Peyer's patch (tissue), 4 donors: ENCODE measurements around the gene OGFOD1.

Experiments used
- POLR2A ChIP-seq, 2 donors: fragments of 450-650 bp; IDR thresholded peaks; one replicate each; pipeline ENCODE4 v1.5.1; 2017; ENCODE audit warnings: antibody characterized with exemption in 2 of 2, mild to moderate bottlenecking in 2 of 2, moderate library complexity in 2 of 2
- TF ChIP-seq, protein P1 (sequence below), 6 experiments: fragments of 450-650 bp in 4 of 6; fragments of 200-600 bp in 2 of 6; sonication (generic) in 1 of 6; IDR thresholded peaks; one replicate each; pipeline ENCODE4 v1.5.1; 2017 to 2019; ENCODE audit warnings: antibody characterized with exemption in 6 of 6, mild to moderate bottlenecking in 3 of 6, moderate library complexity in 1 of 6

DNA sequence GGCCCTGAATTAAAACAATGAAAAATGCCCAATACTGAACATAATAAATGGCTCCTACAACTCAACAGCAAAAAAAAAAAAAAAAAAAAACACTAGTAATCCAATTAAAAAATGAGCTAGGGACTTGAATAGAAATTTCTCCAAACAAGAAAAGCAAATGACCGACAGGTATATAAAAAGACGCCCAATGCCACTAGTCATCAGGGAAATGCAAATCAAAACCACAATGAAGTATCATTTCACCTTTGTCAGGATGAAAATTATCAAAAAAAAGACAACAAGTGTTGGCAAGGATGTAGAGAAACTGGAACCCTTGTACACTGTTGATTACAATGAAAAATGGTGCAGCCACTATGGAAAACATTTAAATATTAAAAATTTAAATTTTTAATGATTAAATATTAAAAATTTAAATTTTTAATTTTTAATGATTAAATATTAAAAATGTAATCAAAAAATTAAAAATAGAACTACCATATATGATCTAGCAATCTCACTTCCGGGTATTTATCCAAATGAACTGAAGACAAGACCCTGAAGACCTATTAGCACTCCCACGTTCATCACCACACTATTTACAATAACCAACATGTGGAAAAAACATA is 40.4 kb downstream of the OGFOD1 start:
- TF ChIP-seq, protein P1, sequence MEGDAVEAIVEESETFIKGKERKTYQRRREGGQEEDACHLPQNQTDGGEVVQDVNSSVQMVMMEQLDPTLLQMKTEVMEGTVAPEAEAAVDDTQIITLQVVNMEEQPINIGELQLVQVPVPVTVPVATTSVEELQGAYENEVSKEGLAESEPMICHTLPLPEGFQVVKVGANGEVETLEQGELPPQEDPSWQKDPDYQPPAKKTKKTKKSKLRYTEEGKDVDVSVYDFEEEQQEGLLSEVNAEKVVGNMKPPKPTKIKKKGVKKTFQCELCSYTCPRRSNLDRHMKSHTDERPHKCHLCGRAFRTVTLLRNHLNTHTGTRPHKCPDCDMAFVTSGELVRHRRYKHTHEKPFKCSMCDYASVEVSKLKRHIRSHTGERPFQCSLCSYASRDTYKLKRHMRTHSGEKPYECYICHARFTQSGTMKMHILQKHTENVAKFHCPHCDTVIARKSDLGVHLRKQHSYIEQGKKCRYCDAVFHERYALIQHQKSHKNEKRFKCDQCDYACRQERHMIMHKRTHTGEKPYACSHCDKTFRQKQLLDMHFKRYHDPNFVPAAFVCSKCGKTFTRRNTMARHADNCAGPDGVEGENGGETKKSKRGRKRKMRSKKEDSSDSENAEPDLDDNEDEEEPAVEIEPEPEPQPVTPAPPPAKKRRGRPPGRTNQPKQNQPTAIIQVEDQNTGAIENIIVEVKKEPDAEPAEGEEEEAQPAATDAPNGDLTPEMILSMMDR (IDR thresholded peaks at IDR 0.05), result no peak
- no peak for TF ChIP-seq POLR2A (IDR thresholded peaks at IDR 0.05)
